ENCODE data around the gene ARHGAP27. TPM values are rescaled to one million over a fixed set of nuclear protein-coding genes. Genes with fewer than 3 reads are reported as not detected.

Gene ARHGAP27
- total RNA-seq, 1 donor from 2014 or later: 88.9 TPM

GRCh38 chr17:45409659-45410076 is 23.0 kb downstream of the ARHGAP27 start:
- intact Hi-C loops (cut with micrococcal nuclease): loop anchor here (1.0 kb wide), 2 partner anchors 19 to 176 kb away; no protein-coding TSS in a partner anchor

GRCh38 chr17:45408611-45409421 is 23.9 kb downstream of the ARHGAP27 start:
- intact Hi-C loops (cut with micrococcal nuclease): no loop called here

GRCh38 chr17:45406107-45406506 is 26.6 kb downstream of the ARHGAP27 start:
- intact Hi-C loops (cut with micrococcal nuclease): no loop called here

- intact Hi-C loops (cut with micrococcal nuclease): no loop called here
Observed at GRCh38 chr17:45405250-45406086, 27.2 kb downstream of the ARHGAP27 start.

- intact Hi-C loops (cut with micrococcal nuclease): no loop called here
Observed at GRCh38 chr17:45404870-45405249, 27.8 kb downstream of the ARHGAP27 start.

- intact Hi-C loops (cut with micrococcal nuclease): no loop called here
Observed at GRCh38 chr17:45403906-45404490, 28.7 kb downstream of the ARHGAP27 start.

- intact Hi-C loops (cut with micrococcal nuclease): no loop called here
Observed at GRCh38 chr17:45402916-45403315, 29.8 kb downstream of the ARHGAP27 start.

GRCh38 chr17:45398800-45399199 is 33.9 kb downstream of the ARHGAP27 start:
- intact Hi-C loops (cut with micrococcal nuclease): no loop called here

- intact Hi-C loops (cut with micrococcal nuclease): no loop called here
Observed at GRCh38 chr17:45397796-45398195, 34.9 kb downstream of the ARHGAP27 start.

GRCh38 chr17:45396496-45397205 is 36.0 kb downstream of the ARHGAP27 start:
- intact Hi-C loops (cut with micrococcal nuclease): no loop called here

- intact Hi-C loops (cut with micrococcal nuclease): no loop called here
Observed at GRCh38 chr17:45395569-45396415, 36.9 kb downstream of the ARHGAP27 start.

- intact Hi-C loops (cut with micrococcal nuclease): no loop called here
Observed at GRCh38 chr17:45394913-45395568, 37.6 kb downstream of the ARHGAP27 start.

GRCh38 chr17:45394564-45394912 is 38.1 kb downstream of the ARHGAP27 start:
- intact Hi-C loops (cut with micrococcal nuclease): no loop called here

- intact Hi-C loops (cut with micrococcal nuclease): no loop called here
Observed at GRCh38 chr17:45394091-45394490, 38.6 kb downstream of the ARHGAP27 start.

- intact Hi-C loops (cut with micrococcal nuclease): no loop called here
Observed at GRCh38 chr17:45393411-45393810, 39.3 kb downstream of the ARHGAP27 start.

GRCh38 chr17:45391918-45392317 is 40.8 kb downstream of the ARHGAP27 start:
- intact Hi-C loops (cut with micrococcal nuclease): no loop called here

GRCh38 chr17:45391291-45391690 is 41.4 kb downstream of the ARHGAP27 start:
- intact Hi-C loops (cut with micrococcal nuclease): no loop called here

- intact Hi-C loops (cut with micrococcal nuclease): no loop called here
Observed at GRCh38 chr17:45389354-45389753, 43.3 kb downstream of the ARHGAP27 start.

- intact Hi-C loops (cut with micrococcal nuclease): no loop called here
Observed at GRCh38 chr17:45388604-45389325, 43.9 kb downstream of the ARHGAP27 start.
